IMR-90 (cell line): Measurements from ENCODE around the gene MAP3K5. TPM values are rescaled to one million over a fixed set of nuclear protein-coding genes. Genes with fewer than 3 reads are reported as not detected.

Experiments
- ATAC-seq: fragments of 200-7000 bp; cut with Tn5 transposase; 2 replicates; pipeline ENCODE4 v1.9.1; 2020; ENCODE audit warnings: low read depth, mild to moderate bottlenecking, moderate library complexity
- BruUV-seq: library from RNA; stranded (reverse); fragments of 400-500 nt; replicated peaks from 2 replicates; lab custom pipeline; 2021; lab: Mats Ljungman, UMichigan
- CTCF ChIA-PET: fragments of 300-600 bp; formaldehyde crosslinking; extraction: SDS; loops from one replicate; lab custom pipeline; 2021; ENCODE audit warnings: antibody characterized with exemption; lab: Yijun Ruan, JAX
- POLR2A ChIA-PET: fragments of 300-600 bp; sonication (Branson Sonifier 250); formaldehyde crosslinking; loops from one replicate; lab custom pipeline; 2022; ENCODE audit warnings: antibody characterized with exemption; ENCODE audit not compliant: unreplicated experiment; lab: Charles Lee
- DNase-seq: peaks from one replicate; pipeline ENCODE4 v3.0.0; 2013
- H2AFZ ChIP-seq: replicated peaks from 2 replicates; pipeline ENCODE3; 2013; ENCODE audit warnings: low read length, mild to moderate bottlenecking; ENCODE audit not compliant: poor library complexity
- H2AK5ac ChIP-seq: 2 replicates; pipeline ENCODE4 v1.6.1; 2013; ENCODE audit warnings: low read depth, low read length, inconsistent platforms
- H2AK9ac ChIP-seq: replicated peaks from 2 replicates; pipeline ENCODE3; 2013; ENCODE audit warnings: mild to moderate bottlenecking, low read depth, low read length, moderate library complexity; ENCODE audit not compliant: poor library complexity
- H2BK120ac ChIP-seq: 2 replicates; pipeline ENCODE4 v1.6.1; 2013; ENCODE audit warnings: low read depth, low read length, inconsistent platforms
- H2BK15ac ChIP-seq: 3 replicates; pipeline ENCODE4 v1.6.1; 2013; ENCODE audit warnings: low read depth, low read length, inconsistent platforms
- H2BK20ac ChIP-seq: 2 replicates; pipeline ENCODE4 v1.6.1; 2013; ENCODE audit warnings: low read depth, mild to moderate bottlenecking, inconsistent platforms, low read length, moderate library complexity
- H2BK5ac ChIP-seq: 2 replicates; pipeline ENCODE4 v1.6.1; 2013; ENCODE audit warnings: mild to moderate bottlenecking, low read depth, low read length, inconsistent platforms; ENCODE audit not compliant: poor library complexity, severe bottlenecking
- H3K14ac ChIP-seq: replicated peaks from 2 replicates; pipeline ENCODE4 v1.6.1; 2013; ENCODE audit warnings: low read depth, low read length, inconsistent platforms
- H3K18ac ChIP-seq: 2 replicates; pipeline ENCODE4 v1.6.1; 2013; ENCODE audit warnings: low read depth, low read length, control low read depth
- H3K23ac ChIP-seq: 2 replicates; pipeline ENCODE4 v1.6.1; 2013; ENCODE audit warnings: low read depth, low read length, inconsistent platforms
- H3K27ac ChIP-seq: 2 replicates; pipeline ENCODE4 v1.5.1; 2013; ENCODE audit warnings: mild to moderate bottlenecking, control low read depth, low read length; ENCODE audit not compliant: insufficient read depth
- H3K27me3 ChIP-seq: 2 replicates; pipeline ENCODE4 v1.6.1; 2013; ENCODE audit warnings: low read length; ENCODE audit not compliant: control insufficient read depth, insufficient read depth
- H3K36me3 ChIP-seq: 2 replicates; pipeline ENCODE4 v1.6.1; 2013; ENCODE audit warnings: low read length, mixed read lengths; ENCODE audit not compliant: control insufficient read depth, insufficient read depth
- H3K4ac ChIP-seq: 2 replicates; pipeline ENCODE4 v1.6.1; 2013; ENCODE audit warnings: low read depth, low read length, inconsistent platforms
- H3K4me1 ChIP-seq: 2 replicates; pipeline ENCODE4 v1.6.1; 2013; ENCODE audit warnings: low read length, mixed read lengths; ENCODE audit not compliant: control insufficient read depth, insufficient read depth
- H3K4me2 ChIP-seq: 2 replicates; pipeline ENCODE4 v1.6.1; 2013; ENCODE audit warnings: low read depth, mild to moderate bottlenecking, control low read depth, low read length, moderate library complexity
- H3K4me3 ChIP-seq: 2 replicates; pipeline ENCODE4 v1.5.1; 2013; ENCODE audit warnings: low read depth, mild to moderate bottlenecking, control low read depth, low read length, moderate library complexity; ENCODE audit not compliant: insufficient read depth
- H3K56ac ChIP-seq: 2 replicates; pipeline ENCODE4 v1.6.1; 2013; ENCODE audit warnings: low read length, inconsistent platforms; ENCODE audit not compliant: insufficient read depth; ENCODE audit errors: extremely low read depth
- H3K79me1 ChIP-seq, 2 experiments: 2 replicates each; pipeline ENCODE4 v1.6.1; 2013; ENCODE audit warnings: low read length in 2 of 2, inconsistent platforms in 1 of 2, low read depth in 1 of 2
- H3K9ac ChIP-seq: 2 replicates; pipeline ENCODE4 v1.6.1; 2013; ENCODE audit warnings: low read depth, low read length, control low read depth
- H3K9me1 ChIP-seq: 2 replicates; pipeline ENCODE4 v1.6.1; 2013; ENCODE audit warnings: low read length, inconsistent platforms; ENCODE audit not compliant: insufficient read depth
- H3K9me3 ChIP-seq: 2 replicates; pipeline ENCODE4 v1.6.1; 2013; ENCODE audit warnings: low read length; ENCODE audit not compliant: control insufficient read depth, insufficient read depth
- H4K20me1 ChIP-seq: 2 replicates; pipeline ENCODE4 v1.6.1; 2013; ENCODE audit warnings: low read length, inconsistent platforms; ENCODE audit not compliant: insufficient read depth
- H4K5ac ChIP-seq: 2 replicates; pipeline ENCODE4 v1.6.1; 2013; ENCODE audit warnings: mild to moderate bottlenecking, low read depth, low read length, control low read depth
- H4K8ac ChIP-seq, 2 experiments: 2 replicates each; pipeline ENCODE4 v1.6.1; 2013; ENCODE audit warnings: low read depth in 2 of 2, low read length in 2 of 2, control low read depth in 1 of 2, inconsistent platforms in 1 of 2
- H4K91ac ChIP-seq: 2 replicates; pipeline ENCODE4 v1.6.1; 2013; ENCODE audit warnings: low read depth, low read length, inconsistent platforms; ENCODE audit not compliant: insufficient read depth
- CEBPB ChIP-seq: IDR thresholded peaks from 2 replicates; pipeline ENCODE4 v1.6.1; 2012; ENCODE audit warnings: low read depth, low read length, improper control_type of control experiment
- CHD1 ChIP-seq: IDR thresholded peaks from 2 replicates; pipeline ENCODE4 v1.6.1; 2012; ENCODE audit warnings: low read depth, low read length, improper control_type of control experiment
- FOS ChIP-seq: fragments of 150-350 bp; IDR thresholded peaks from 2 replicates; pipeline ENCODE4 v1.6.1; 2016; ENCODE audit warnings: low read depth, low read length
- WGBS, 2 experiments: methylation state at CpG; one replicate each; pipeline versions ENCODE4 v1.1.5 to v1.1.7; 2013; ENCODE audit warnings: missing lambda C conversion rate in 2 of 2; ENCODE audit not compliant: insufficient read length in 1 of 2; ENCODE audit errors: extremely low coverage in 2 of 2; 5-methylcytosine and 5-hydroxymethylcytosine counted together
- dilution Hi-C: fragments of 300-500 bp; cut with HindIII; formaldehyde crosslinking; loops from one replicate; pipeline ENCODE4 v1.14.3; 2018; ENCODE audit warnings: low sequenced_read_pairs; ENCODE audit not compliant: unreplicated experiment
- in situ Hi-C: fragments of 300-500 bp; cut with MboI; formaldehyde crosslinking; loops from 3 replicates; pipeline ENCODE4 v1.14.3; 2019; ENCODE audit warnings: low sequenced_read_pairs, inconsistent platforms, mixed read lengths
- intact Hi-C: fragments of 100-400 bp; cut with micrococcal nuclease; formaldehyde crosslinking; loops from 2 replicates; pipeline ENCODE4 v1.10.0; 2022
- polyA plus RNA-seq, 3 experiments: library from polyadenylated mRNA; depleted of rRNA; stranded (reverse); fragments of >200 nt; gene quantifications; 2 replicates each; pipeline ENCODE4 v1.2.3, GENCODE V29; 2012; ENCODE audit warnings: low replicate concordance in 1 of 3
- total RNA-seq: library from RNA; depleted of rRNA; stranded (reverse); fragments of >200 nt; gene quantifications from 2 replicates; pipeline ENCODE4 v1.2.3, GENCODE V29; 2012
- TF ChIP-seq, protein P1 (sequence below): conservative IDR thresholded peaks from 2 replicates; pipeline ENCODE4 v1.5.1; 2012; ENCODE audit warnings: mild to moderate bottlenecking, low read depth, low read length, improper control_type of control experiment

Gene MAP3K5
- total and polyA plus RNA-seq, 2 of the 4 experiments (the other 2 are of a cell fraction), result 5.4 to 17.6 TPM

DNA sequence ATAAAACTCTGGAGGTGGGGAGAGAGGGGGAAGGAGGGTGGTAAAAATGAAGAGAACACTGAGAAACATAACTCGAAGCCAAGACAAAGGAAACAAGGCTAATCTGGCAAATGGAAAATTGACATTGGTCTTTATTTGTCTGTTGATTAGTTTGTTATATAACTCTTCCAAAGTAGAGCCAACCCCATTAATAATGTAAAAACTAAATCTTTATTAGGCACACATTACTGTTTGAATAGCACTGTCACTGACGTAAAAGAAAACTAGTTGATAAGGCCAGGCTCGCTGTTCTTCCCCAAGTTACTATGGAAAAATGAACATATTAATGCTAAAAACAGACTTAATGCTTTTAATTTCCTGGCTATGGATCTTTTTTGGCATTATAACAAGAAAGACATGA, 110.0 kb downstream of the MAP3K5 start:
- Histone ChIP-seq H2BK5ac (no peak overlapping the region), H3K9me1 (no peaks in the 10 kb centered on the region), H3K9me3 (no peaks in the 10 kb centered on the region), H3K23ac (no peak overlapping the region), H3K4me3 (no peak overlapping the region), H4K5ac (no peak overlapping the region), H3K14ac (no peak overlapping the region), H2BK15ac (no peak overlapping the region), H3K9ac (no peak overlapping the region), H3K27ac (no peak overlapping the region), H2BK120ac (no peak overlapping the region), H3K4ac (no peak overlapping the region), H3K79me1 (peaks cover 11 to 32% of the 10 kb centered on the region in 2 experiments), H4K8ac (no peak overlapping the region), H4K91ac (no peak overlapping the region), H3K18ac (no peak overlapping the region), H3K27me3 (no peaks in the 10 kb centered on the region), H2AFZ (no peak overlapping the region), H2AK5ac (no peak overlapping the region), H3K4me1 (peaks cover 2% of the 10 kb centered on the region; the same call in 1 of the 2 replicates), H2AK9ac (no peak overlapping the region), H4K20me1 (0 out of 2 replicates have a peak, but pooled peaks cover 5% of the 10 kb centered on the region), H3K4me2 (no peak overlapping the region), H2BK20ac (no peak overlapping the region), H3K56ac (no peak overlapping the region), H3K36me3 (peaks cover 2% of the 10 kb centered on the region; the same call in 1 of the 2 replicates)
- CTCF ChIA-PET, result no interaction called here
- POLR2A ChIA-PET, result no interaction called here
- ATAC-seq (no peak), DNase-seq (no peak)
- TF ChIP-seq FOS (no peak), CEBPB (no peak), CHD1 (no peak)
- TF ChIP-seq, protein P1, sequence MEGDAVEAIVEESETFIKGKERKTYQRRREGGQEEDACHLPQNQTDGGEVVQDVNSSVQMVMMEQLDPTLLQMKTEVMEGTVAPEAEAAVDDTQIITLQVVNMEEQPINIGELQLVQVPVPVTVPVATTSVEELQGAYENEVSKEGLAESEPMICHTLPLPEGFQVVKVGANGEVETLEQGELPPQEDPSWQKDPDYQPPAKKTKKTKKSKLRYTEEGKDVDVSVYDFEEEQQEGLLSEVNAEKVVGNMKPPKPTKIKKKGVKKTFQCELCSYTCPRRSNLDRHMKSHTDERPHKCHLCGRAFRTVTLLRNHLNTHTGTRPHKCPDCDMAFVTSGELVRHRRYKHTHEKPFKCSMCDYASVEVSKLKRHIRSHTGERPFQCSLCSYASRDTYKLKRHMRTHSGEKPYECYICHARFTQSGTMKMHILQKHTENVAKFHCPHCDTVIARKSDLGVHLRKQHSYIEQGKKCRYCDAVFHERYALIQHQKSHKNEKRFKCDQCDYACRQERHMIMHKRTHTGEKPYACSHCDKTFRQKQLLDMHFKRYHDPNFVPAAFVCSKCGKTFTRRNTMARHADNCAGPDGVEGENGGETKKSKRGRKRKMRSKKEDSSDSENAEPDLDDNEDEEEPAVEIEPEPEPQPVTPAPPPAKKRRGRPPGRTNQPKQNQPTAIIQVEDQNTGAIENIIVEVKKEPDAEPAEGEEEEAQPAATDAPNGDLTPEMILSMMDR, result no peak
- WGBS, 2 experiments, result no CpG with 5 or more reads among the region's 3 CpGs
- dilution Hi-C loops (no loop called here), intact Hi-C loops (no loop called here), in situ Hi-C loops (no loop called here)
- BruUV-seq, result no TSS peak
